GM18511 (cell line): ENCODE data around the gene APRT.
"Not testable (repeated sequence)": the region's sequence is repeated elsewhere in the genome, so short reads cannot be mapped to it uniquely, and the experiment has no call there.

Source experiments
- ATAC-seq: cut with Tn5 transposase; IDR thresholded peaks from one replicate; pipeline ENCODE4 v1.9.1; 2021; ENCODE audit warnings: mild to moderate bottlenecking, moderate library complexity; ENCODE audit not compliant: unreplicated experiment

The APRT gene

GRCh38 chr16:88775825-88776224, 35.9 kb downstream of the APRT start:
- no peak for ATAC-seq

GRCh38 chr16:88774544-88775393, 37.0 kb downstream of the APRT start:
- no peak for ATAC-seq

GRCh38 chr16:88773812-88774291, 37.9 kb downstream of the APRT start:
- no peak for ATAC-seq

- ATAC-seq, result no peak
These were observed 38.6 kb downstream of the APRT start for GRCh38 chr16:88772871-88773811.

- ATAC-seq, result not testable (repeated sequence)
These were observed 39.9 kb downstream of the APRT start for GRCh38 chr16:88771781-88772180.

GRCh38 chr16:88771294-88771772, 40.4 kb downstream of the APRT start:
- ATAC-seq, result no peak

GRCh38 chr16:88770461-88771293, 41.1 kb downstream of the APRT start:
- no peak for ATAC-seq

- no peak for ATAC-seq
These were observed 41.9 kb downstream of the APRT start for GRCh38 chr16:88769617-88770460.

GRCh38 chr16:88768071-88768783, 43.5 kb downstream of the APRT start:
- ATAC-seq, result no peak

GRCh38 chr16:88767546-88768070, 44.1 kb downstream of the APRT start:
- ATAC-seq, result no peak

GRCh38 chr16:88766975-88767374, 44.8 kb downstream of the APRT start:
- ATAC-seq, result no peak

GRCh38 chr16:88764913-88765349, 46.8 kb downstream of the APRT start:
- ATAC-seq, result no peak

- ATAC-seq, result no peak
These were observed 47.6 kb downstream of the APRT start for GRCh38 chr16:88764080-88764479.

- ATAC-seq, result no peak
These were observed 48.1 kb downstream of the APRT start for GRCh38 chr16:88763502-88764053.

- ATAC-seq, result no peak
These were observed 48.8 kb downstream of the APRT start for GRCh38 chr16:88762941-88763340.

GRCh38 chr16:88762258-88762870, 49.4 kb downstream of the APRT start:
- ATAC-seq, result no peak

GRCh38 chr16:88761830-88762229, 49.9 kb downstream of the APRT start:
- no peak for ATAC-seq

GRCh38 chr16:88761143-88761534, 50.6 kb downstream of the APRT start:
- no peak for ATAC-seq
